Suprapubic skin (tissue), 4 donors: Measurements from ENCODE around the gene MGST2. TPM values are rescaled to one million over a fixed set of nuclear protein-coding genes. Genes with fewer than 3 reads are reported as not detected.
"Not testable (repeated sequence)": the region's sequence is repeated elsewhere in the genome, so short reads cannot be mapped to it uniquely, and the experiment has no call there.

Experiments
- DNase-seq, 2 donors: peaks; one replicate each; pipeline ENCODE4 v3.0.0-alpha.2; 2019; ENCODE audit warnings: low spot score in 2 of 2
- H3K27ac ChIP-seq: fragments of 200-600 bp; sonication (generic); one replicate; pipeline ENCODE4 v1.5.1; 2019
- H3K27me3 ChIP-seq: fragments of 200-600 bp; sonication (generic); one replicate; pipeline ENCODE4 v1.5.1; 2019
- H3K36me3 ChIP-seq: fragments of 200-600 bp; sonication (generic); one replicate; pipeline ENCODE4 v1.5.1; 2019
- H3K4me1 ChIP-seq: fragments of 200-600 bp; sonication (generic); one replicate; pipeline ENCODE4 v1.5.1; 2019
- H3K4me3 ChIP-seq: fragments of 200-600 bp; sonication (generic); one replicate; pipeline ENCODE4 v1.5.1; 2019; ENCODE audit warnings: mild to moderate bottlenecking
- H3K9me3 ChIP-seq: fragments of 200-600 bp; sonication (generic); one replicate; pipeline ENCODE4 v1.5.1; 2019
- EP300 ChIP-seq: sonication (generic); formaldehyde crosslinking; IDR thresholded peaks from one replicate; pipeline ENCODE4 v1.6.1; 2017; ENCODE audit warnings: antibody characterized with exemption
- POLR2A ChIP-seq, 2 donors: fragments of 450-650 bp; IDR thresholded peaks; one replicate each; pipeline ENCODE4 v1.6.1; 2017; ENCODE audit warnings: antibody characterized with exemption in 2 of 2, mild to moderate bottlenecking in 2 of 2, moderate library complexity in 2 of 2
- POLR2AphosphoS5 ChIP-seq, 3 donors: sonication (generic); formaldehyde crosslinking; IDR thresholded peaks; one replicate each; pipeline ENCODE4 v1.6.1; 2017; ENCODE audit warnings: antibody characterized with exemption in 3 of 3
- WGBS: methylation state at CpG from one replicate; pipeline ENCODE4 v1.1.5; 2018; 5-methylcytosine and 5-hydroxymethylcytosine counted together
- total RNA-seq, 4 donors: library from RNA; depleted of rRNA; stranded (reverse); fragments of >200 nt; gene quantifications; one replicate each; pipeline ENCODE4 v1.1.0, GENCODE V29; 2016
- TF ChIP-seq, protein P1 (sequence below), 2 donors: fragments of 200-600 bp in 1 of 2; fragments of 450-650 bp in 1 of 2; sonication (generic) in 1 of 2; IDR thresholded peaks; one replicate each; pipeline ENCODE4 v1.5.1; 2016 to 2019; ENCODE audit warnings: antibody characterized with exemption in 2 of 2, mild to moderate bottlenecking in 1 of 2, moderate library complexity in 1 of 2

MGST2 gene
- total RNA-seq, 4 donors from 2014 or later: 98.7 to 157 (median 128) TPM

DNA sequence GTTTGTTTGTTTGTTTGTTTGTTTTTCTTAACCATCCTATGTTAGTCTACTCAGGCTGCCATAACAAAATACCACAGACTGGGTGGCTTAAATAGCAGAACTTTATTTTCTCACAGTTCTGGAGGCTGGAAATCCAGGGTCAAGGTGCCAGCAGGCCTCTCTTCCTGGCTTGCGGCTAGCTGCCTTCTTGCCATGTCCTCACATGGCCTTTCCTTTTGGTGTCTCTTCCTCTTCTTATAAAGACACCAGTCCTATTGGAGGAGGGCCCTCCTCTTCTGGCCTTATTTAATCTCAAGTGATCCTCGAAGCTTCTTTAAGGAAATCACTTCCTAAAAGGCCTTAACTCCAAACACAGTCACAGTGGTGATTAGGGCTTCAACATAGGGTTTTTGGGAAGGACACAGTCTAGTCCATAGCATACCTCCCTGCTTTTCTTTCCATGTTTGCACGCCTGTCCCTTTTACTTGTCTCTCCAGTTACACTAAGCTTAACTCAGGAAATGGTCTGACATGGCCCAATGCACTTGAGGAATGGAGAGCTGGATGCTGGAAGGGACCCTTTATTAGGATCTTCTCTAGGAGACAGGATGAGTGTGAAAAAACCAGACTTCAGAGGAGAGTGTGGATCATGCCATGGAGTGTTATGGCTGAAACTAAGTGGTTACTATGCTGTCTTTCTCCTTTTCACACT is 36.0 kb upstream of the MGST2 start:
- Histone ChIP-seq H3K36me3 (no peaks in the 10 kb centered on the region), H3K27me3 (no peaks in the 10 kb centered on the region), H3K9me3 (no peaks in the 10 kb centered on the region), H3K27ac (no peak overlapping the region), H3K4me3 (no peak overlapping the region), H3K4me1 (no peaks in the 10 kb centered on the region)
- DNase-seq: no peak
- TF ChIP-seq POLR2AphosphoS5 (IDR thresholded peaks at IDR 0.05): no peak
- TF ChIP-seq, protein P1, sequence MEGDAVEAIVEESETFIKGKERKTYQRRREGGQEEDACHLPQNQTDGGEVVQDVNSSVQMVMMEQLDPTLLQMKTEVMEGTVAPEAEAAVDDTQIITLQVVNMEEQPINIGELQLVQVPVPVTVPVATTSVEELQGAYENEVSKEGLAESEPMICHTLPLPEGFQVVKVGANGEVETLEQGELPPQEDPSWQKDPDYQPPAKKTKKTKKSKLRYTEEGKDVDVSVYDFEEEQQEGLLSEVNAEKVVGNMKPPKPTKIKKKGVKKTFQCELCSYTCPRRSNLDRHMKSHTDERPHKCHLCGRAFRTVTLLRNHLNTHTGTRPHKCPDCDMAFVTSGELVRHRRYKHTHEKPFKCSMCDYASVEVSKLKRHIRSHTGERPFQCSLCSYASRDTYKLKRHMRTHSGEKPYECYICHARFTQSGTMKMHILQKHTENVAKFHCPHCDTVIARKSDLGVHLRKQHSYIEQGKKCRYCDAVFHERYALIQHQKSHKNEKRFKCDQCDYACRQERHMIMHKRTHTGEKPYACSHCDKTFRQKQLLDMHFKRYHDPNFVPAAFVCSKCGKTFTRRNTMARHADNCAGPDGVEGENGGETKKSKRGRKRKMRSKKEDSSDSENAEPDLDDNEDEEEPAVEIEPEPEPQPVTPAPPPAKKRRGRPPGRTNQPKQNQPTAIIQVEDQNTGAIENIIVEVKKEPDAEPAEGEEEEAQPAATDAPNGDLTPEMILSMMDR (IDR thresholded peaks at IDR 0.05): no peak
- TF ChIP-seq POLR2A (IDR thresholded peaks at IDR 0.05): no peak
- TF ChIP-seq EP300: no peak
- WGBS: 72% methylated on average over 3 of the region's 3 CpGs

DNA sequence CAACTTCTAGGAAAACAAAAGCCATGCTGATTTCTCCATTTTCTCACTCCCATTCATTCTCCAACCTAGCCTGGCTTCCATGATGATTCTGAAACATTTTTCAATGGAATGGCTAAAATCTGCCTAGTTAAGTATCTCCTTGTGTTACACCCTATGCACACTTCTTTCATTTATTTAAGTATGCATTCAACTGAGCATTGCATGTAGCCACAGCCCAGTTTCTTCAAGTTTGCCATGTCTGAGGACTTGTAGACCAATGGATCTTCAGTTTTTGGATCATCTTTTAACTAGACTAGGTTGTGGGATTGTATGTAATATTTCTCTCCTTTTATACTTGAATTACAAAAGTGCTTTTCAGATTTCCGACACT is 35.5 kb upstream of the MGST2 start:
- Histone ChIP-seq H3K4me1 (no peaks in the 10 kb centered on the region), H3K4me3 (no peak overlapping the region), H3K9me3 (no peaks in the 10 kb centered on the region), H3K27ac (no peak overlapping the region), H3K36me3 (no peaks in the 10 kb centered on the region), H3K27me3 (no peaks in the 10 kb centered on the region)
- 98% methylated on average over 1 of the region's 1 CpG for WGBS
- TF ChIP-seq POLR2A (IDR thresholded peaks at IDR 0.05) (no peak), POLR2AphosphoS5 (IDR thresholded peaks at IDR 0.05) (no peak), EP300 (no peak)
- TF ChIP-seq, protein P1 (IDR thresholded peaks at IDR 0.05): no peak
- DNase-seq: no peak

DNA sequence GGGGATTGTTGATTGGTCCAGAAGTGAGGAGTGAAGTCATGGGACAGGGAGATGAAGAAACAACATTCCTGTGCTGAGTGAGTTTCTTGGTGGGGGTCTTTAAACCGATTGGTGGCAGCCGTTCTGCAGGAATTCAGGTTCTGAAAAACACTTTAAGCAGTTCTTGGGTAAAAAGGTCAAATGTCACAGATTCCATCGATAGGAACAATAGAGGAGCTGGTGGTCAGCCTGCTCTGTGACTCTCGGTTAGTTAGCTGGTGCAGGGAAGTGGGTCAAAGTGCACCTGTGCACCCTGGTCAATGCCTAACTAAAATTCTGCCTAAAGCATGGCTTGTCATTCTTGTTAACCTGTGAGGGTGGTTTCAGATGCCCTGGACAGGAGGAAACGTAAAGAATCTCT is 34.6 kb upstream of the MGST2 start:
- H3K27ac ChIP-seq: no peak overlapping the region
- WGBS: 63% methylated on average over 5 of the region's 5 CpGs
- TF ChIP-seq POLR2A (IDR thresholded peaks at IDR 0.05) (no peak), EP300 (no peak), POLR2AphosphoS5 (IDR thresholded peaks at IDR 0.05) (no peak)
- TF ChIP-seq, protein P1 (IDR thresholded peaks at IDR 0.05): no peak

GRCh38 chr4:139631791-139632190 is 33.8 kb upstream of the MGST2 start:
- TF ChIP-seq POLR2A (IDR thresholded peaks at IDR 0.05) (no peak), EP300 (no peak), POLR2AphosphoS5 (IDR thresholded peaks at IDR 0.05) (no peak)
- TF ChIP-seq, protein P1 (IDR thresholded peaks at IDR 0.05): no peak
- Histone ChIP-seq H3K27ac (no peak overlapping the region), H3K36me3 (no peaks in the 10 kb centered on the region), H3K4me1 (no peaks in the 10 kb centered on the region), H3K4me3 (no peak overlapping the region), H3K9me3 (no peaks in the 10 kb centered on the region), H3K27me3 (no peaks in the 10 kb centered on the region)
- no peak for DNase-seq
- 86% methylated on average over 1 of the region's 1 CpG for WGBS

More for the DNA sequence above, 34.6 kb upstream of the MGST2 start:
- Histone ChIP-seq H3K36me3 (no peaks in the 10 kb centered on the region), H3K4me3 (no peak overlapping the region), H3K4me1 (no peaks in the 10 kb centered on the region), H3K27me3 (no peaks in the 10 kb centered on the region), H3K9me3 (no peaks in the 10 kb centered on the region)
- DNase-seq: no peak

DNA sequence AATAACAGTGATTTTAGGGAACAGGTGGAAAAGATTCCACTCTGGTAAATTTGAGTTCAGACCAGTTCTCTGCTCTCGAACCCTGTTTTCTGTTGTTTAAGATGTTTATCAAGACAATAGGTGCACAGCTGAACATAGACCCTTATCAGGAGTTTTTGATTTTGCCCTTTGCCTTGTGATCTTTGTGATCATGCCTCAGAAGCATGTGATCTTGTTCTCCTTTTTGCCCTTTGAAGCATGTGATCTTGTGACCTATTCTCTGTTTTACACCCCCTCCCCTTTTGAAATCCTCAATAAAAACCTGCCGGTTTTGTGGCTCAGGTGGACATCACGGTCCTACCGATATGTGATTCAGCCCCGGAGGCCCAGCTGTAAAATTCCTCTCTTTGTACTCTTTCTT is 32.9 kb upstream of the MGST2 start:
- H3K4me3 ChIP-seq, H3K36me3 ChIP-seq: not testable (repeated sequence)

GRCh38 chr4:139633195-139633594 is 32.4 kb upstream of the MGST2 start:
- TF ChIP-seq EP300 (no peak), POLR2AphosphoS5 (IDR thresholded peaks at IDR 0.05) (no peak), POLR2A (IDR thresholded peaks at IDR 0.05) (no peak)
- TF ChIP-seq, protein P1 (IDR thresholded peaks at IDR 0.05): no peak
- Histone ChIP-seq H3K27me3 (no peaks in the 10 kb centered on the region), H3K4me1 (no peaks in the 10 kb centered on the region), H3K27ac (no peak overlapping the region), H3K4me3 (no peak overlapping the region), H3K36me3 (no peaks in the 10 kb centered on the region), H3K9me3 (peaks cover 2% of the 10 kb centered on the region)
- WGBS: 90% methylated on average over 17 of the region's 17 CpGs
- no peak for DNase-seq

More for the DNA sequence above, 32.9 kb upstream of the MGST2 start:
- H3K4me1 ChIP-seq, H3K27me3 ChIP-seq, H3K9me3 ChIP-seq, H3K27ac ChIP-seq, DNase-seq: not testable (repeated sequence)
- WGBS: 85% methylated on average over 5 of the region's 5 CpGs
